Measurements from ENCODE around the gene NFIC. TPM values are rescaled to one million over a fixed set of nuclear protein-coding genes. Genes with fewer than 3 reads are reported as not detected.
"Not testable (repeated sequence)": the region's sequence is repeated elsewhere in the genome, so short reads cannot be mapped to it uniquely, and the experiment has no call there.

The NFIC gene
- total RNA-seq, 4 donors from 2014 or later, result 102 to 236 (median 158) TPM

GRCh38 chr19:3325451-3325850 is 40.9 kb upstream of the NFIC start:
- DNase-seq (ENCODE audit: low spot score in 2 of 2), result no peak
- intact Hi-C loops (cut with DNase I; ENCODE audit: low total_unique reads), result loop anchor here (2.0 to 5.0 kb wide), 2 partner anchors 107 to 147 kb away; no protein-coding TSS in a partner anchor
- no peak for TF ChIP-seq CTCF (IDR thresholded peaks at IDR 0.05)
- no peak for TF ChIP-seq POLR2A (IDR thresholded peaks at IDR 0.05)
- no peak overlapping the region for H3K4me3 ChIP-seq (ENCODE audit: low read depth, poor library complexity, severe bottlenecking)
- WGBS, 2 donors, result 93 to 100% methylated on average over 1 of the region's 1 CpG

- intact Hi-C loops (cut with DNase I; ENCODE audit: low total_unique reads), result loop anchor here (5.0 kb wide), 1 partner anchor 104 kb away; no protein-coding TSS in a partner anchor
- WGBS, 2 donors, result 91 to 93% methylated on average over 3 of the region's 3 CpGs
Measured at GRCh38 chr19:3328743-3329142, 37.6 kb upstream of the NFIC start.

DNA sequence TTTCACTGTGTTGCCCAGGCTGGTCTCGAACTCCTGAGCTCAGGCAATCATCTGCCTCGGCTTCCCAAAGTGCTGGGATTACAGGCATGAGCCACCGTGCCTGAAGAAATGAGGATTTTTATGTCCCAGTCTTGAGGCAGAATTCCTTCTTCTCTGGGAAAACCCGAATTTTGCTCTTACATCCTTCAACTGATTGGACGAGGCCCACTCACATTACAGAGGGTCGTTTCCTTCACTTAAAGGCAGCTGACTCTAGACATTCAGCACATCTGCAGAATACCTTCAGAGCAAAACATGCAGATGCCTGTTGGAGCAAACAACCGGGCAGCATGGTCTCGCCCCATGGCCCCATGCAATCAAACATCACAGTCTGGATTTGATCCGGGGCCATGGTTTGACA is 36.3 kb upstream of the NFIC start:
- intact Hi-C loops (cut with DNase I; ENCODE audit: low total_unique reads), result no loop called here
- DNase-seq (ENCODE audit: low spot score in 2 of 2), result no peak
- no peak for TF ChIP-seq CTCF (IDR thresholded peaks at IDR 0.05)
- no peak for TF ChIP-seq POLR2A (IDR thresholded peaks at IDR 0.05)
- WGBS, 2 donors, result 61 to 72% methylated on average over 9 of the region's 9 CpGs
- no peak overlapping the region for H3K4me3 ChIP-seq (ENCODE audit: low read depth, poor library complexity, severe bottlenecking)

More at GRCh38 chr19:3328743-3329142, 37.6 kb upstream of the NFIC start:
- no peak overlapping the region for H3K4me3 ChIP-seq (ENCODE audit: low read depth, poor library complexity, severe bottlenecking)
- no peak for DNase-seq (ENCODE audit: low spot score in 2 of 2)
- no peak for TF ChIP-seq POLR2A (IDR thresholded peaks at IDR 0.05)
- no peak for TF ChIP-seq CTCF (IDR thresholded peaks at IDR 0.05)

DNA sequence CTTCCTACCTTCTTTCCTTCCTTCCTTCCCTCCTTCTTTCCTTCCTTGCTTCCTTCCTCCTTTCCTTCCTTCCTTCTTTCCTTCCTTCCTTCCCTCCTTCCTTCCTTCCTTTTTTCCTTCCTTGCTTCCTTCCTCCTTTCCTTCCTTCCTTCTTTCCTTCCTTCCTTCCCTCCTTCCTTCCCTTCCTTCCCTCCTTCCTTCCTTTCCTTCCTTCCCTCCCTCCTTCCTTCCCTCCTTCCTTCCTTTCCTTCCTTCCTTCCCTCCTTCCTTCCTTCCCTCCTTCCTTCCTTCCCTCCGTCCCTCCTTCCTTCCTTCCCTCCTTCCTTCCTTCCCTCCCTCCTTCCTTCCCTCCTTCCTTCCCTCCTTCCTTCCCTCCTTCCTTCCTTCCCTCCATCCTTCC is 34.2 kb upstream of the NFIC start:
- DNase-seq (ENCODE audit: low spot score in 2 of 2); H3K4me3 ChIP-seq (ENCODE audit: low read depth, poor library complexity, severe bottlenecking); intact Hi-C loops (cut with DNase I; ENCODE audit: low total_unique reads): not testable (repeated sequence)
- WGBS, 2 donors, result 80% methylated on average over 1 of the region's 1 CpG; no CpG with 5 or more reads in 1 of the 2 donors

DNA sequence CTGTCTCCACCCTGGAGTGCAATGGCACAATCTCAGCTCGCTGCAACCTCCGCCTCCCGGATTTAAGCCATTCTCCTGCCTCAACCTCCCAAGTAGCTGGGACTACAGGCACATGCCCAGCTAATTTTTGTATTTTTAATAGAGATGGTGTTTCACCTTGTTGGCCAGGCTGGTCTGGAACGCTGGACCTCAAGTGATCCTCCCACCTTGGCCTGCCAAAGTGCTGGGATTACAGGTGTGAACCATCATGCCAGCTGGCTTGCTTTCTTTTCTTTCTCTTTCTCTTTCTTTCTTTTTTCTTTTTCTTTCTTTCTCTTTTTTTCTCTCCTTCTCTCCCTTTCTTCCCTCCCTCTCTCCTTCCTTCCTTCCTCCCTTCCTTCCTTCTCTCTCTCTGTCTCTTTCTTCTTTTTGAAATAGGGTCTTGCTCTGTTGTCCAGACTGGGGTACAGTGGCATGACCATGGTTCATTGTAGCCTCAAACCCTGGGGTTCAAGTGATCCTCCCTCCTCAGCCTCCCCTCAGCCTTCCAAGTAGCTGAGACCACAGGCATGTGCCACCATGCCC is 33.3 kb upstream of the NFIC start:
- WGBS, 2 donors, result 52 to 69% methylated on average over 4 of the region's 4 CpGs
- intact Hi-C loops (cut with DNase I; ENCODE audit: low total_unique reads), result no loop called here

DNA sequence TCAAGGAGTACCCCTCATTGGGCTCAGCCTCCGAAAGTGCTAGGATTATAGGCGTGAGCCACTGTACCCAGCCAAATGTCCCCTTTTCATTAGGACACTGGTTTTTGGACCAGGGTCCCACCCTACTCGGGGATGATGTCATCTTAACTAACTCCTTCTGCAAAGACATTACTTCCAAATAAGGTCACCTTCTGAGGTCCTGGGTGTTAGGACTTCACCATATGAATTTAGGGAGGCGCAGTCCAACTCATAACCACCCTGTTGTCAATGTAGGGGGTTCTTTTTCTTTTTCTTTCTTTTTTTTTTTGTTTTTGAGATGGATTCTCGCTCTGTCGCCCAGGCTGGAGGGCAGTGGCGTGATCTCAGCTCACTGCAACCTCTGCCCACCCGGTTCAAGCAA is 32.7 kb upstream of the NFIC start:
- intact Hi-C loops (cut with DNase I; ENCODE audit: low total_unique reads), result no loop called here
- 67 to 78% methylated on average over 8 of the region's 8 CpGs for WGBS, 2 donors

More for the DNA sequence above, 33.3 kb upstream of the NFIC start:
- no peak overlapping the region for H3K4me3 ChIP-seq (ENCODE audit: low read depth, poor library complexity, severe bottlenecking)
- TF ChIP-seq POLR2A (IDR thresholded peaks at IDR 0.05) (no peak), CTCF (IDR thresholded peaks at IDR 0.05) (no peak)
- DNase-seq (ENCODE audit: low spot score in 2 of 2), result no peak

DNA sequence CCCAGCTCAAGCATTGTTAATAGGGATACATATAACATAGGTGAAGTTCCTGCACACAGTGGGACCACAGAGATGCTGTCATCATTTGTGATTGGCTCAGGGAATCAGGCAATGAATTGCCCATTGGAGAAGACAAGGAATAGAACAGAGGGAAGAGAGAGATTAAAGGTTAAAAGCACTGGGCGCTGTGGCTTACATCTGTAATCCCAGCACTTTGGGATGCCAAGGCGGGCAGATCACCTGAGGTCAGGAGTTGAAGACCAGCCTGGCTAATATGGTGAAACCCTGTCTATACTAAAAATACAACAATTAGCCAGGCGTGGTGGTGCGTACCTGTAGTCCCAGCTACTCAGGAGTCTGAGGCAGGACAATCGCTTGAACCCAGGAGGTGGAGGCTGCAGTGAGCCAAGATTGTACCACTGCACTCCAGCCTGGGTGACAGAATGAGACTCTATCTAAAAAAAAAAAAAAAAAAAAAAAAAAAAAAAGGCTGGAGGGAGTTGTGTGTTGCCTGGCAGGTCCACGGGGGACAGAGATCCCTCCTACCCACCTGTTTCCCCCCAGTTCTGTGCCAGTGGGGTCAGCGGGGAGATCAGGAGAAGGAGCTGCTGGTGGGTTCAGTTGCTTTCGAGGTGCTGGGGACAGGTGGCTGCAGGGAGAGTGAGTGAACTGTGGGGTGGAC is 31.5 kb upstream of the NFIC start:
- 74 to 77% methylated on average over 8 of the region's 8 CpGs for WGBS, 2 donors
- intact Hi-C loops (cut with DNase I; ENCODE audit: low total_unique reads); H3K4me3 ChIP-seq (ENCODE audit: low read depth, poor library complexity, severe bottlenecking); DNase-seq (ENCODE audit: low spot score in 2 of 2): not testable (repeated sequence)

More for the DNA sequence above, 32.7 kb upstream of the NFIC start:
- no peak for DNase-seq (ENCODE audit: low spot score in 2 of 2)
- H3K4me3 ChIP-seq (ENCODE audit: low read depth, poor library complexity, severe bottlenecking), result no peak overlapping the region
- TF ChIP-seq CTCF (IDR thresholded peaks at IDR 0.05) (no peak), POLR2A (IDR thresholded peaks at IDR 0.05) (no peak)
